HEK293 (cell line): ENCODE data around the gene SPC24.

Experiments
- BCL11B ChIP-seq: fragments of 450-650 bp; formaldehyde crosslinking; IDR thresholded peaks from 2 replicates; pipeline ENCODE4 v1.5.1; 2016; ENCODE audit warnings: low read depth, missing biosample characterization, missing genetic modification characterization
- HOXD13 ChIP-seq: sonication (generic); formaldehyde crosslinking; IDR thresholded peaks from 2 replicates; pipeline ENCODE4 v1.8.0; 2022; ENCODE audit warnings: missing genetic modification reagents, borderline replicate concordance
- KLF1 ChIP-seq: fragments of 450-650 bp; formaldehyde crosslinking; IDR thresholded peaks from 2 replicates; pipeline ENCODE4 v1.5.1; 2016; ENCODE audit warnings: missing biosample characterization, missing genetic modification characterization
- KLF8 ChIP-seq: fragments of 450-650 bp; formaldehyde crosslinking; IDR thresholded peaks from 2 replicates; pipeline ENCODE4 v1.5.1; 2016; ENCODE audit warnings: missing biosample characterization, missing genetic modification characterization
- YY2 ChIP-seq: fragments of 450-650 bp; formaldehyde crosslinking; IDR thresholded peaks from 2 replicates; pipeline ENCODE4 v1.5.1; 2016; ENCODE audit warnings: missing biosample characterization, missing genetic modification characterization
- ZBTB17 ChIP-seq: fragments of 450-650 bp; formaldehyde crosslinking; IDR thresholded peaks from 2 replicates; pipeline ENCODE4 v1.5.1; 2016; ENCODE audit warnings: missing biosample characterization, missing genetic modification characterization
- ZBTB8A ChIP-seq: fragments of 450-650 bp; formaldehyde crosslinking; IDR thresholded peaks from 2 replicates; pipeline ENCODE4 v1.5.1; 2016; ENCODE audit warnings: missing biosample characterization, missing genetic modification characterization
- ZFHX2 ChIP-seq: fragments of 450-650 bp; formaldehyde crosslinking; conservative IDR thresholded peaks from 2 replicates; pipeline ENCODE4 v1.5.1; 2016; ENCODE audit warnings: missing biosample characterization, missing genetic modification characterization
- ZNF112 ChIP-seq: fragments of 450-650 bp; formaldehyde crosslinking; IDR thresholded peaks from 2 replicates; pipeline ENCODE4 v1.5.0; 2017; ENCODE audit warnings: missing biosample characterization, missing genetic modification characterization
- ZNF184 ChIP-seq: fragments of 450-650 bp; IDR thresholded peaks from 2 replicates; pipeline ENCODE4 v1.5.1; 2018; ENCODE audit warnings: missing biosample characterization, mild to moderate bottlenecking, missing genetic modification characterization
- ZNF19 ChIP-seq: fragments of 450-650 bp; formaldehyde crosslinking; IDR thresholded peaks from 2 replicates; pipeline ENCODE4; 2016; ENCODE audit warnings: missing biosample characterization, missing genetic modification characterization, low read depth
- ZNF202 ChIP-seq: fragments of 450-650 bp; formaldehyde crosslinking; IDR thresholded peaks from 2 replicates; pipeline ENCODE4 v1.5.1; 2016; ENCODE audit warnings: missing biosample characterization, missing genetic modification characterization, borderline replicate concordance
- ZNF211 ChIP-seq: fragments of 450-650 bp; formaldehyde crosslinking; IDR thresholded peaks from 2 replicates; pipeline ENCODE4 v1.5.1; 2016; ENCODE audit warnings: low read depth, missing biosample characterization, missing genetic modification characterization
- ZNF292 ChIP-seq: fragments of 450-650 bp; formaldehyde crosslinking; IDR thresholded peaks from 2 replicates; pipeline ENCODE4 v1.5.1; 2016; ENCODE audit warnings: low read depth, missing biosample characterization, missing genetic modification characterization, borderline replicate concordance
- ZNF354C ChIP-seq: fragments of 450-650 bp; formaldehyde crosslinking; IDR thresholded peaks from 2 replicates; pipeline ENCODE4 v1.5.1; 2016; ENCODE audit warnings: missing biosample characterization, missing genetic modification characterization, low read depth, borderline replicate concordance
- ZNF530 ChIP-seq: fragments of 450-650 bp; formaldehyde crosslinking; IDR thresholded peaks from 2 replicates; pipeline ENCODE4 v1.5.1; 2016; ENCODE audit warnings: low read depth, missing biosample characterization, missing genetic modification characterization
- ZNF544 ChIP-seq: fragments of 450-650 bp; formaldehyde crosslinking; IDR thresholded peaks from 2 replicates; pipeline ENCODE4 v1.5.0; 2017; ENCODE audit warnings: missing biosample characterization, missing genetic modification characterization
- ZNF585B ChIP-seq: fragments of 450-650 bp; formaldehyde crosslinking; IDR thresholded peaks from 2 replicates; pipeline ENCODE4 v1.5.1; 2016; ENCODE audit warnings: missing biosample characterization, missing genetic modification characterization
- ZNF596 ChIP-seq: fragments of 450-650 bp; IDR thresholded peaks from 2 replicates; pipeline ENCODE4 v1.5.0; 2018; ENCODE audit warnings: missing biosample characterization, mild to moderate bottlenecking, missing genetic modification characterization, moderate library complexity
- ZNF600 ChIP-seq: fragments of 450-650 bp; formaldehyde crosslinking; IDR thresholded peaks from 2 replicates; pipeline ENCODE4 v1.5.1; 2016; ENCODE audit warnings: missing biosample characterization, missing genetic modification characterization
- ZNF624 ChIP-seq: fragments of 450-650 bp; formaldehyde crosslinking; IDR thresholded peaks from 2 replicates; pipeline ENCODE4 v1.5.1; 2017; ENCODE audit warnings: missing biosample characterization, missing genetic modification characterization
- ZNF658 ChIP-seq: fragments of 450-650 bp; formaldehyde crosslinking; IDR thresholded peaks from 2 replicates; pipeline ENCODE4; 2016; ENCODE audit warnings: missing biosample characterization, missing genetic modification characterization
- ZNF76 ChIP-seq: fragments of 450-650 bp; formaldehyde crosslinking; IDR thresholded peaks from 2 replicates; pipeline ENCODE4; 2016; ENCODE audit warnings: low read depth, missing biosample characterization, missing genetic modification characterization, borderline replicate concordance
- ZNF776 ChIP-seq: fragments of 450-650 bp; formaldehyde crosslinking; IDR thresholded peaks from 2 replicates; pipeline ENCODE4 v1.5.0; 2017; ENCODE audit warnings: missing biosample characterization, missing genetic modification characterization, borderline replicate concordance
- ZNF830 ChIP-seq: fragments of 450-650 bp; IDR thresholded peaks from 2 replicates; pipeline ENCODE4 v1.5.0; 2018; ENCODE audit warnings: missing biosample characterization, missing genetic modification characterization, low read depth, mild to moderate bottlenecking, moderate library complexity
- ZSCAN18 ChIP-seq: fragments of 450-650 bp; formaldehyde crosslinking; IDR thresholded peaks from 2 replicates; pipeline ENCODE4 v1.5.1; 2016; ENCODE audit warnings: missing biosample characterization, missing genetic modification characterization
- ZSCAN4 ChIP-seq: fragments of 450-650 bp; formaldehyde crosslinking; IDR thresholded peaks from 2 replicates; pipeline ENCODE4 v1.5.1; 2017; ENCODE audit warnings: missing biosample characterization, missing genetic modification characterization
- TF ChIP-seq, protein P1 (sequence below): fragments of 450-650 bp; formaldehyde crosslinking; IDR thresholded peaks from 2 replicates; pipeline ENCODE4 v1.5.1; 2017; ENCODE audit warnings: missing biosample characterization, mild to moderate bottlenecking, missing genetic modification characterization, moderate library complexity
- TF ChIP-seq, protein P2 (sequence below): sonication (generic); formaldehyde crosslinking; IDR thresholded peaks from 2 replicates; pipeline ENCODE4 v1.8.1; 2022; ENCODE audit warnings: mild to moderate bottlenecking, moderate library complexity, missing genetic modification reagents
- TF ChIP-seq, protein P3 (sequence below): fragments of 450-650 bp; formaldehyde crosslinking; conservative IDR thresholded peaks from 2 replicates; pipeline ENCODE4 v1.5.1; 2016; ENCODE audit warnings: low read depth, missing biosample characterization, missing genetic modification characterization

The SPC24 gene

DNA sequence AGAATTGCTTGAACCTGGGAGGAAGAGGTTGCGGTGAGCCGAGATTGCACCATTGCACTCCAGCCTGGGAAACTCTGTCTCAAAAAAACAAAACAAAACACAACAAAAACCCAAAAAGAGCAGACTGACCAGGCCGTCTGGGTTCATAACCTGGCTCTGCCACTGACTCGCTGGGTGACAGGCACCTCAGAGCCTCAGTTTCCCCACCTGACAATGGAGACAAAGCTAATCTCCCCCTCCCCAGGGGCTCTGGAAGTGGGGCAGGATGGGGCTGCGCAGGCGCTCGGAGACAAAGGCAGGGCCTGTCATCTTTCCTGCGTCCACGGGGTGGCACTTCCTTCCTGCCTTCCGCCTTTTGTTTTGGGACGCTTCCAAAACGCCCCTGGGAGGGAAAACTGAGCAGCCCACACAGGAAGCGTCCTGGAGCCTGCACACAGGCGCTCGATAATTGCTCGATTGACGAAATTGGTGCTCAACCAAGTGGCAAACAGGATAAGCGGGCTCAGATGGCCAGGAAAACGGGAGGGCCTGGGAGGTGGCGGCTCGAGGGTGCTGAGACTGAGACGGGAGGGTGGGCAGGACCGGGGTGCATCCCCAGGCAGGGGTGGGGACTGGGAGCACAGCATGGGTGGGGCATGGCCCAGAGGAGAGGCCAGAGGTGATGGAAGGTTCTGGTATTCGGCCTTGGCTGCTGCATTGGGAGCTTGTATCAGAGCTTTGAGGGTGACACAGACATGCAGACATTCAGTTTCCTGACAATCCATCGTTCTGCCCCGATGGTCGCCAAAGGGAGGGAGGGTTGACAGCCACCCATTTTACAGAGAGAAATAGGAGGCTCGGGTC lies 17.8 kb downstream of the SPC24 start (continued):
- TF ChIP-seq, protein P1, sequence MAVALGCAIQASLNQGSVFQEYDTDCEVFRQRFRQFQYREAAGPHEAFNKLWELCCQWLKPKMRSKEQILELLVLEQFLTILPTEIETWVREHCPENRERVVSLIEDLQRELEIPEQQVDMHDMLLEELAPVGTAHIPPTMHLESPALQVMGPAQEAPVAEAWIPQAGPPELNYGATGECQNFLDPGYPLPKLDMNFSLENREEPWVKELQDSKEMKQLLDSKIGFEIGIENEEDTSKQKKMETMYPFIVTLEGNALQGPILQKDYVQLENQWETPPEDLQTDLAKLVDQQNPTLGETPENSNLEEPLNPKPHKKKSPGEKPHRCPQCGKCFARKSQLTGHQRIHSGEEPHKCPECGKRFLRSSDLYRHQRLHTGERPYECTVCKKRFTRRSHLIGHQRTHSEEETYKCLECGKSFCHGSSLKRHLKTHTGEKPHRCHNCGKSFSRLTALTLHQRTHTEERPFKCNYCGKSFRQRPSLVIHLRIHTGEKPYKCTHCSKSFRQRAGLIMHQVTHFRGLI: peak; percentile 55; the same call in 1 of the 2 replicates
- TF ChIP-seq ZNF19 (no peak), ZFHX2 (peak; percentile 77), ZNF184 (tag by site-specific recombination) (peak; percentile 56; the same call in 1 of the 2 replicates), ZNF76 (tag by site-specific recombination) (peak; percentile 52; the same call in 1 of the 2 replicates), ZSCAN18 (tag by site-specific recombination) (no peak), YY2 (tag by site-specific recombination) (no peak), KLF1 (tag by site-specific recombination) (peak; percentile 80), ZSCAN4 (tag by site-specific recombination) (no peak), ZBTB8A (tag by site-specific recombination) (peak; percentile 98), ZNF354C (tag by site-specific recombination) (no peak), ZNF530 (tag by site-specific recombination) (no peak), ZNF112 (tag by site-specific recombination) (no peak), ZNF658 (tag by site-specific recombination) (no peak), ZNF544 (tag by site-specific recombination) (no peak), ZNF292 (tag by site-specific recombination) (no peak), ZBTB17 (tag by site-specific recombination) (peak; percentile 98), BCL11B (tag by site-specific recombination) (0 out of 2 replicates have a peak, but pooled peaks have one; percentile 40), ZNF624 (no peak), ZNF830 (tag by site-specific recombination) (no peak), ZNF202 (tag by site-specific recombination) (no peak), KLF8 (tag by site-specific recombination) (peak; percentile 75), ZNF585B (no peak), HOXD13 (no peak), ZNF600 (tag by site-specific recombination) (peak; percentile 97), ZNF596 (tag by site-specific recombination) (no peak), ZNF776 (no peak), ZNF211 (no peak)
- TF ChIP-seq, protein P2, sequence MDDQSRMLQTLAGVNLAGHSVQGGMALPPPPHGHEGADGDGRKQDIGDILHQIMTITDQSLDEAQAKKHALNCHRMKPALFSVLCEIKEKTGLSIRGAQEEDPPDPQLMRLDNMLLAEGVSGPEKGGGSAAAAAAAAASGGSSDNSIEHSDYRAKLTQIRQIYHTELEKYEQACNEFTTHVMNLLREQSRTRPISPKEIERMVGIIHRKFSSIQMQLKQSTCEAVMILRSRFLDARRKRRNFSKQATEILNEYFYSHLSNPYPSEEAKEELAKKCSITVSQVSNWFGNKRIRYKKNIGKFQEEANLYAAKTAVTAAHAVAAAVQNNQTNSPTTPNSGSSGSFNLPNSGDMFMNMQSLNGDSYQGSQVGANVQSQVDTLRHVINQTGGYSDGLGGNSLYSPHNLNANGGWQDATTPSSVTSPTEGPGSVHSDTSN (CRISPR knock-in tag): no peak
- TF ChIP-seq, protein P3, sequence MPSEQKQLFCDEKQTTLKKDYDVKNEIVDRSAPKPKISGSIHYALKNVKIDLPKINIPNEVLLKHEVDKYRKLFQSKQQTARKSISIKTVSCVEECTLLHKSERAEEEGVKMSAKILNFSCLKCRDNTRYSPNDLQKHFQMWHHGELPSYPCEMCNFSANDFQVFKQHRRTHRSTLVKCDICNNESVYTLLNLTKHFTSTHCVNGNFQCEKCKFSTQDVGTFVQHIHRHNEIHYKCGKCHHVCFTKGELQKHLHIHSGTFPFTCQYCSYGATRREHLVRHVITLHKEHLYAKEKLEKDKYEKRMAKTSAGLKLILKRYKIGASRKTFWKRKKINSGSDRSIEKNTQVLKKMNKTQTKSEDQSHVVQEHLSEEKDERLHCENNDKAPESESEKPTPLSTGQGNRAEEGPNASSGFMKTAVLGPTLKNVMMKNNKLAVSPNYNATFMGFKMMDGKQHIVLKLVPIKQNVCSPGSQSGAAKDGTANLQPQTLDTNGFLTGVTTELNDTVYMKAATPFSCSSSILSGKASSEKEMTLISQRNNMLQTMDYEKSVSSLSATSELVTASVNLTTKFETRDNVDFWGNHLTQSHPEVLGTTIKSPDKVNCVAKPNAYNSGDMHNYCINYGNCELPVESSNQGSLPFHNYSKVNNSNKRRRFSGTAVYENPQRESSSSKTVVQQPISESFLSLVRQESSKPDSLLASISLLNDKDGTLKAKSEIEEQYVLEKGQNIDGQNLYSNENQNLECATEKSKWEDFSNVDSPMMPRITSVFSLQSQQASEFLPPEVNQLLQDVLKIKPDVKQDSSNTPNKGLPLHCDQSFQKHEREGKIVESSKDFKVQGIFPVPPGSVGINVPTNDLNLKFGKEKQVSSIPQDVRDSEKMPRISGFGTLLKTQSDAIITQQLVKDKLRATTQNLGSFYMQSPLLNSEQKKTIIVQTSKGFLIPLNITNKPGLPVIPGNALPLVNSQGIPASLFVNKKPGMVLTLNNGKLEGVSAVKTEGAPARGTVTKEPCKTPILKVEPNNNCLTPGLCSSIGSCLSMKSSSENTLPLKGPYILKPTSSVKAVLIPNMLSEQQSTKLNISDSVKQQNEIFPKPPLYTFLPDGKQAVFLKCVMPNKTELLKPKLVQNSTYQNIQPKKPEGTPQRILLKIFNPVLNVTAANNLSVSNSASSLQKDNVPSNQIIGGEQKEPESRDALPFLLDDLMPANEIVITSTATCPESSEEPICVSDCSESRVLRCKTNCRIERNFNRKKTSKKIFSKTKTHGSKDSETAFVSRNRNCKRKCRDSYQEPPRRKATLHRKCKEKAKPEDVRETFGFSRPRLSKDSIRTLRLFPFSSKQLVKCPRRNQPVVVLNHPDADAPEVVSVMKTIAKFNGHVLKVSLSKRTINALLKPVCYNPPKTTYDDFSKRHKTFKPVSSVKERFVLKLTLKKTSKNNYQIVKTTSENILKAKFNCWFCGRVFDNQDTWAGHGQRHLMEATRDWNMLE (tag by site-specific recombination): no peak
